NB4 (cell line): ENCODE results near the gene PCSK2.
A peak's percentile ranks its signal among the peaks of the same experiment; 100 is the strongest.

ENCODE experiments used
- DNase-seq: peaks from one replicate; pipeline ENCODE4 v3.0.0; 2010; ENCODE audit warnings: low read depth
- H3K4me3 ChIP-seq: one replicate; pipeline ENCODE4 v1.5.1; 2011; ENCODE audit warnings: mild to moderate bottlenecking, low read depth, low read length, moderate library complexity
- CTCF ChIP-seq: IDR thresholded peaks from one replicate; pipeline ENCODE4 v1.5.1; 2012; ENCODE audit warnings: low read depth, low read length
- MAX ChIP-seq: IDR thresholded peaks from 2 replicates; pipeline ENCODE4 v1.6.1; 2011; ENCODE audit warnings: low read depth, low read length
- MYC ChIP-seq: IDR thresholded peaks from 2 replicates; pipeline ENCODE4 v1.6.1; 2011; ENCODE audit warnings: low read depth, low read length
- POLR2A ChIP-seq: IDR thresholded peaks from 2 replicates; pipeline ENCODE4 v1.6.1; 2011; ENCODE audit warnings: mild to moderate bottlenecking; ENCODE audit not compliant: insufficient read length; ENCODE audit errors: extremely low read depth

The PCSK2 gene

GRCh38 chr20:17380801-17381200 is 154.0 kb downstream of the PCSK2 start:
- no peak overlapping the region for H3K4me3 ChIP-seq
- TF ChIP-seq CTCF (no peak), MAX (no peak), POLR2A (no peak), MYC (no peak)
- DNase-seq: no peak

GRCh38 chr20:17381724-17382123 is 154.9 kb downstream of the PCSK2 start:
- H3K4me3 ChIP-seq: no peak overlapping the region
- TF ChIP-seq MYC (no peak), POLR2A (no peak), MAX (no peak), CTCF (no peak)
- no peak for DNase-seq

- no peak for DNase-seq
- no peak overlapping the region for H3K4me3 ChIP-seq
- TF ChIP-seq MYC (no peak), POLR2A (no peak), CTCF (no peak), MAX (no peak)
These were observed 159.0 kb downstream of the PCSK2 start for GRCh38 chr20:17385798-17386197.

- no peak overlapping the region for H3K4me3 ChIP-seq
- no peak for TF ChIP-seq MAX
- DNase-seq: no peak
These were observed 163.8 kb downstream of the PCSK2 start for GRCh38 chr20:17390655-17391054.

- peak; percentile 40 for DNase-seq
- TF ChIP-seq MYC (no peak), POLR2A (no peak), MAX (no peak), CTCF (no peak)
- H3K4me3 ChIP-seq: no peak overlapping the region
These were observed 164.4 kb downstream of the PCSK2 start for GRCh38 chr20:17391127-17391771.

GRCh38 chr20:17394411-17394810 is 167.6 kb downstream of the PCSK2 start:
- TF ChIP-seq CTCF: no peak
- TF ChIP-seq MAX: no peak
- no peak for TF ChIP-seq POLR2A
- no peak for TF ChIP-seq MYC
- no peak for DNase-seq
- H3K4me3 ChIP-seq: no peak overlapping the region
